DOHH2 (cell line): ENCODE measurements around the gene TPRA1.
A peak's percentile ranks its signal among the peaks of the same experiment; 100 is the strongest.

Source experiments
- H3F3A ChIP-seq: fragments of 200-600 bp; sonication (generic), shearing (Covaris generic); 2 replicates; pipeline ENCODE4 v1.6.0; 2016; ENCODE audit warnings: antibody characterized with exemption, mild to moderate bottlenecking; ENCODE audit not compliant: control insufficient read depth, insufficient read depth
- H3K27ac ChIP-seq: fragments of 200-600 bp; sonication (generic); 2 replicates; pipeline ENCODE4 v1.5.1; 2014; ENCODE audit warnings: low read depth, mild to moderate bottlenecking, low read length, moderate library complexity
- H3K27me3 ChIP-seq: fragments of 200-600 bp; sonication (generic); 2 replicates; pipeline ENCODE4 v1.6.1; 2014; ENCODE audit warnings: mild to moderate bottlenecking, low read length, mixed read lengths; ENCODE audit not compliant: control insufficient read depth
- H3K36me3 ChIP-seq: fragments of 200-600 bp; sonication (generic); 2 replicates; pipeline ENCODE4 v1.6.1; 2014; ENCODE audit warnings: mild to moderate bottlenecking, low read length, moderate library complexity, mixed read lengths; ENCODE audit not compliant: control insufficient read depth
- H3K4me1 ChIP-seq: fragments of 200-600 bp; sonication (generic); 2 replicates; pipeline ENCODE4 v1.6.1; 2014; ENCODE audit warnings: mild to moderate bottlenecking, low read length, mixed read lengths; ENCODE audit not compliant: control insufficient read depth
- H3K4me2 ChIP-seq: fragments of 200-600 bp; sonication (generic); 2 replicates; pipeline ENCODE4 v1.6.0; 2014; ENCODE audit warnings: mild to moderate bottlenecking, low read length, moderate library complexity
- H3K4me3 ChIP-seq: fragments of 200-600 bp; sonication (generic); 2 replicates; pipeline ENCODE4 v1.5.1; 2014; ENCODE audit warnings: mild to moderate bottlenecking, low read length, mixed read lengths
- H3K79me2 ChIP-seq: fragments of 200-600 bp; sonication (generic); 2 replicates; pipeline ENCODE4 v1.6.1; 2014; ENCODE audit warnings: mild to moderate bottlenecking, low read length, mixed read lengths; ENCODE audit not compliant: control insufficient read depth
- H3K9me2 ChIP-seq: fragments of 200-600 bp; sonication (generic); replicated peaks from 2 replicates; pipeline ENCODE4 v1.6.1; 2014; ENCODE audit warnings: mild to moderate bottlenecking, low read length, mixed read lengths; ENCODE audit not compliant: control insufficient read depth
- H3K9me3 ChIP-seq: fragments of 200-600 bp; sonication (generic); 2 replicates; pipeline ENCODE4 v1.6.1; 2014; ENCODE audit warnings: antibody characterized with exemption, low read length, mixed read lengths; ENCODE audit not compliant: control insufficient read depth, insufficient read depth
- H4K20me1 ChIP-seq: fragments of 200-600 bp; sonication (generic); 2 replicates; pipeline ENCODE4 v1.6.0; 2014; ENCODE audit warnings: low read depth, mild to moderate bottlenecking, antibody characterized with exemption, low read length, moderate library complexity; ENCODE audit not compliant: control insufficient read depth, insufficient read depth
- CTCF ChIP-seq: fragments of 200-600 bp; sonication (generic); IDR thresholded peaks from one replicate; pipeline ENCODE4 v1.5.1; 2014; ENCODE audit warnings: antibody characterized with exemption, mild to moderate bottlenecking, low read depth, low read length; ENCODE audit not compliant: poor library complexity, severe bottlenecking
- EZH2phosphoT487 ChIP-seq: fragments of 200-600 bp; sonication (generic); IDR thresholded peaks from 2 replicates; pipeline ENCODE4 v1.6.1; 2017; ENCODE audit warnings: borderline replicate concordance, mild to moderate bottlenecking, antibody characterized with exemption, low read length, moderate library complexity, mixed read lengths

TPRA1 gene

GRCh38 chr3:127628788-127629466, 38.4 kb upstream of the TPRA1 start, which contains the start of gene PODXL2:
Gene PODXL2 (plus strand): TSS chr3:127629185. CDS start chr3:127629220, 35 bp downstream.
- no peaks in the 10 kb centered on the region for H3K9me2 ChIP-seq
- no peak for TF ChIP-seq CTCF
- no peak for TF ChIP-seq EZH2phosphoT487
- peaks cover 29% of the 10 kb centered on the region for H3K4me1 ChIP-seq
- no peaks in the 10 kb centered on the region for H3K79me2 ChIP-seq
- H3K4me3 ChIP-seq = no peak within 1 kb of the TSS
- no peaks in the 10 kb centered on the region for H3K9me3 ChIP-seq
- H3K27ac ChIP-seq = no peak within 1 kb of the TSS
- H3K36me3 ChIP-seq = no peaks in the 10 kb centered on the region
- H3K4me2 ChIP-seq = peak within 1 kb of the TSS; percentile 34
- no peaks in the 10 kb centered on the region for H3K27me3 ChIP-seq
- peaks cover 7% of the 10 kb centered on the region for H3F3A ChIP-seq
- H4K20me1 ChIP-seq = no peaks in the 10 kb centered on the region

- Histone ChIP-seq H3K9me3 (no peaks in the 10 kb centered on the region), H3K4me1 (peaks cover 29% of the 10 kb centered on the region), H3F3A (peaks cover 9% of the 10 kb centered on the region), H3K27me3 (no peaks in the 10 kb centered on the region), H3K9me2 (no peaks in the 10 kb centered on the region), H4K20me1 (no peaks in the 10 kb centered on the region), H3K4me2 (no peak overlapping the region), H3K4me3 (no peak overlapping the region), H3K27ac (no peak overlapping the region), H3K79me2 (no peaks in the 10 kb centered on the region), H3K36me3 (no peaks in the 10 kb centered on the region)
- no peak for TF ChIP-seq EZH2phosphoT487
- no peak for TF ChIP-seq CTCF
Measured at GRCh38 chr3:127628426-127628787, 37.9 kb upstream of the TPRA1 start.

- H3K36me3 ChIP-seq = peaks cover 24% of the 10 kb centered on the region
- H3F3A ChIP-seq = peaks cover 9% of the 10 kb centered on the region
- H3K27me3 ChIP-seq = no peaks in the 10 kb centered on the region
- no peaks in the 10 kb centered on the region for H3K9me2 ChIP-seq
- peak overlapping the region; percentile 25; the same call in 1 of the 2 replicates for H3K4me3 ChIP-seq
- no peaks in the 10 kb centered on the region for H3K9me3 ChIP-seq
- H3K4me1 ChIP-seq = peaks cover 29% of the 10 kb centered on the region
- H3K4me2 ChIP-seq = peak overlapping the region; percentile 55
- H3K27ac ChIP-seq = no peak overlapping the region
- no peaks in the 10 kb centered on the region for H3K79me2 ChIP-seq
- H4K20me1 ChIP-seq = no peaks in the 10 kb centered on the region
- TF ChIP-seq EZH2phosphoT487 = no peak
Measured at GRCh38 chr3:127625821-127626220, 35.3 kb upstream of the TPRA1 start.

- H3K36me3 ChIP-seq = peaks cover 40% of the 10 kb centered on the region
- no peak overlapping the region for H3K4me3 ChIP-seq
- H3K4me1 ChIP-seq = peaks cover 20% of the 10 kb centered on the region
- H3K27me3 ChIP-seq = no peaks in the 10 kb centered on the region
- no peaks in the 10 kb centered on the region for H3K9me2 ChIP-seq
- H3K4me2 ChIP-seq = no peak overlapping the region
- no peak overlapping the region for H3K27ac ChIP-seq
- no peak for TF ChIP-seq EZH2phosphoT487
- TF ChIP-seq CTCF = no peak
- H3K9me3 ChIP-seq = no peaks in the 10 kb centered on the region
- peaks cover 9% of the 10 kb centered on the region for H3F3A ChIP-seq
- H4K20me1 ChIP-seq = no peaks in the 10 kb centered on the region
- no peaks in the 10 kb centered on the region for H3K79me2 ChIP-seq
Measured at GRCh38 chr3:127624063-127624462, 33.5 kb upstream of the TPRA1 start.
